ENCODE measurements around the gene PHF21A.

The PHF21A gene

DNA sequence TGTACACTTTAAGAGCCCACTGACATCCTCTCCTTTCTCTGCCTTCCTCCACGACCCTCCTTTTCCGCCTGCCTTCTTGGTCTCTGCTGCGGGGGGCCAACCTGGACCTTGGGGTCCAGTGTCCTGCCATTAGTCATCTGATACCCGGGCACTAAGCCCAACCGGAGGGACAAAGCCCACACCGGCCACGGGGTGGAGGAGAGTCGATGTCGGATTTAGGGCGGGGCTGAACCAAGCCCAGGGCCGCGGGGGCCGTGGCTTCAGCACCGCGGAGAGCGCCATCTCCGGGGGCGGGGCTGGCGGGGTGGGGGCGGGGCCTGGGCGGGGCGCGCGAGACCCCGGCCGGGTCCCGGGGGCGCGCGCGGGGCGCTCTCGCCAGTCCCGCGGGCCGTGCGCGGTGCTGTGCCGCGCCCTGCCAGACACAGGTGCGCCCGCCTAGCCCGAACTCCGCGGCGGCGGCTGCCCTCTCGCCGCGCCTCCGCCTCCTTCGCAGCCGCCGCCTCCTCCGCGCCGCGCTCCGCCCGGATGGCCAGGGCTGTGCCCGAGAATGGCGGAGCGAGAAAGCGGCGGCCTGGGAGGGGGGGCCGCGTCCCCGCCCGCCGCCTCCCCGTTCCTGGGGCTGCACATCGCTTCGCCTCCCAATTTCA lies 235.9 kb downstream of the PHF21A start, which contains the start of gene MAPK8IP1:
Gene MAPK8IP1 (plus strand): TSS at position 378 of the 647 bp plus-strand sequence. CDS start 170 bp downstream, at position 548.
- no peak for DNase-seq (ENCODE audit: low read depth, low spot score)

GRCh38 chr11:45884596-45885185 lies 236.6 kb downstream of the PHF21A start:
- DNase-seq (ENCODE audit: low read depth, low spot score) = no peak

Data from activated naive CD8-positive, alpha-beta T cell treated with anti-CD3 and anti-CD28 coated beads, Interleukin-2, amount 50 U/mL, for 16 hours (primary cell).